Activated T-cell treated with anti-CD3 and anti-CD28 coated beads for 24 hours (primary cell): Measurements from ENCODE around the gene GJA5.
"Not testable (repeated sequence)": the region's sequence is repeated elsewhere in the genome, so short reads cannot be mapped to it uniquely, and the experiment has no call there.

Source experiments
- DNase-seq: peaks from one replicate; pipeline ENCODE4 v3.0.0-alpha.2; 2020; ENCODE audit warnings: low read depth

GJA5 gene

GRCh38 chr1:147762233-147763024, 2.0 kb upstream of the GJA5 start:
- no peak for DNase-seq

GRCh38 chr1:147758379-147759100, 1.9 kb downstream of the GJA5 start:
- DNase-seq, result no peak

- DNase-seq, result no peak
Measured at GRCh38 chr1:147757015-147757990, 3.1 kb downstream of the GJA5 start.

- no peak for DNase-seq
Measured at GRCh38 chr1:147756341-147756740, 4.1 kb downstream of the GJA5 start.

GRCh38 chr1:147754661-147755060, 5.7 kb downstream of the GJA5 start:
- no peak for DNase-seq

- no peak for DNase-seq
Measured at GRCh38 chr1:147753081-147753480, 7.3 kb downstream of the GJA5 start.

GRCh38 chr1:147752511-147752910, 7.9 kb downstream of the GJA5 start:
- DNase-seq, result no peak

GRCh38 chr1:147751346-147751745, 9.1 kb downstream of the GJA5 start:
- DNase-seq, result no peak

- DNase-seq, result no peak
Measured at GRCh38 chr1:147750618-147751217, 9.7 kb downstream of the GJA5 start.

- no peak for DNase-seq
Measured at GRCh38 chr1:147749792-147750191, 10.6 kb downstream of the GJA5 start.

- DNase-seq, result no peak
Measured at GRCh38 chr1:147748676-147749350, 11.6 kb downstream of the GJA5 start.

- DNase-seq, result no peak
Measured at GRCh38 chr1:147747966-147748365, 12.4 kb downstream of the GJA5 start.

- DNase-seq, result no peak
Measured at GRCh38 chr1:147745271-147745670, 15.1 kb downstream of the GJA5 start.

- no peak for DNase-seq
Measured at GRCh38 chr1:147741065-147741464, 19.3 kb downstream of the GJA5 start.

GRCh38 chr1:147740391-147740790, 20.0 kb downstream of the GJA5 start:
- DNase-seq, result no peak

GRCh38 chr1:147738739-147739476, 21.5 kb downstream of the GJA5 start:
- DNase-seq, result no peak

- DNase-seq, result no peak
Measured at GRCh38 chr1:147738129-147738528, 22.3 kb downstream of the GJA5 start.

- DNase-seq, result no peak
Measured at GRCh38 chr1:147736883-147737282, 23.5 kb downstream of the GJA5 start.

GRCh38 chr1:147735423-147735822, 25.0 kb downstream of the GJA5 start:
- DNase-seq, result no peak

GRCh38 chr1:147734291-147734841, 26.0 kb downstream of the GJA5 start:
- not testable (repeated sequence) for DNase-seq
